A673 (cell line): ENCODE data around the gene NLRC5. TPM values are rescaled to one million over a fixed set of nuclear protein-coding genes. Genes with fewer than 3 reads are reported as not detected.

ENCODE experiments used
- BruUV-seq: library from RNA; stranded (reverse); fragments of 400-500 nt; replicated peaks from 2 replicates; lab custom pipeline; 2021; lab: Mats Ljungman, UMichigan
- CTCF ChIA-PET: fragments of 300-600 bp; sonication (Branson Sonifier 250); formaldehyde crosslinking; loops from one replicate; lab custom pipeline; 2022; ENCODE audit warnings: antibody characterized with exemption; lab: Charles Lee
- POLR2A ChIA-PET: fragments of 300-600 bp; sonication (Branson Sonifier 250); formaldehyde crosslinking; loops from one replicate; lab custom pipeline; 2022; ENCODE audit warnings: antibody characterized with exemption; ENCODE audit not compliant: low non-redundant PET; lab: Charles Lee
- DNase-seq: peaks from one replicate; pipeline ENCODE4 v3.0.0-alpha.2; 2015; ENCODE audit warnings: low spot score
- H3K27ac ChIP-seq: fragments of 200-600 bp; sonication (generic); 2 replicates; pipeline ENCODE4 v1.5.1; 2016; ENCODE audit warnings: mixed run types, low read depth, mild to moderate bottlenecking, mixed read lengths, antibody characterized with exemption, low read length; ENCODE audit not compliant: poor library complexity, severe bottlenecking
- H3K27me3 ChIP-seq: fragments of 200-600 bp; sonication (generic); replicated peaks from 2 replicates; pipeline ENCODE4 v1.6.1; 2017; ENCODE audit warnings: mixed run types, low read depth, mild to moderate bottlenecking, mixed read lengths, antibody characterized with exemption, low read length; ENCODE audit not compliant: insufficient read depth, poor library complexity
- H3K36me3 ChIP-seq: fragments of 200-600 bp; sonication (generic); 2 replicates; pipeline ENCODE4 v1.6.1; 2016; ENCODE audit warnings: mixed run types, mild to moderate bottlenecking, mixed read lengths, antibody characterized with exemption, low read length; ENCODE audit not compliant: insufficient read depth, poor library complexity, severe bottlenecking
- H3K4me1 ChIP-seq: fragments of 200-600 bp; sonication (generic); 2 replicates; pipeline ENCODE4 v1.6.1; 2017; ENCODE audit warnings: mixed run types, mild to moderate bottlenecking, mixed read lengths, antibody characterized with exemption, low read length; ENCODE audit not compliant: insufficient read depth, poor library complexity, severe bottlenecking
- H3K4me3 ChIP-seq: fragments of 200-600 bp; sonication (generic); 2 replicates; pipeline ENCODE4 v1.5.1; 2016; ENCODE audit warnings: low read depth, mixed run types, mild to moderate bottlenecking, mixed read lengths, low read length; ENCODE audit not compliant: poor library complexity, severe bottlenecking
- H3K9me3 ChIP-seq: fragments of 200-600 bp; sonication (generic); 2 replicates; pipeline ENCODE4 v1.6.1; 2016; ENCODE audit warnings: mixed run types, low read depth, mild to moderate bottlenecking, mixed read lengths, antibody characterized with exemption, low read length; ENCODE audit not compliant: poor library complexity, severe bottlenecking
- CTCF ChIP-seq: fragments of 300-800, 200-600 bp; sonication (generic); conservative IDR thresholded peaks from 2 replicates; pipeline ENCODE4 v1.5.1; 2017; ENCODE audit warnings: low read depth, mild to moderate bottlenecking, antibody characterized with exemption, low read length, moderate library complexity, mixed read lengths
- EZH2 ChIP-seq: fragments of 200-600 bp; sonication (generic); IDR thresholded peaks from 2 replicates; pipeline ENCODE4 v1.6.1; 2017; ENCODE audit warnings: borderline replicate concordance, low read depth, mild to moderate bottlenecking, mixed read lengths, antibody characterized with exemption, low read length; ENCODE audit not compliant: poor library complexity, severe bottlenecking
- intact Hi-C: fragments of 100-400 bp; cut with micrococcal nuclease; formaldehyde crosslinking; loops from one replicate; pipeline ENCODE4 v1.10.0; 2022; ENCODE audit not compliant: unreplicated experiment
- total RNA-seq: library from RNA; stranded (reverse); gene quantifications from 2 replicates; pipeline ENCODE4 v1.2.3, GENCODE V29; 2021

The NLRC5 gene
- total RNA-seq, 1 experiment from 2014 or later, result 13.1 TPM

DNA sequence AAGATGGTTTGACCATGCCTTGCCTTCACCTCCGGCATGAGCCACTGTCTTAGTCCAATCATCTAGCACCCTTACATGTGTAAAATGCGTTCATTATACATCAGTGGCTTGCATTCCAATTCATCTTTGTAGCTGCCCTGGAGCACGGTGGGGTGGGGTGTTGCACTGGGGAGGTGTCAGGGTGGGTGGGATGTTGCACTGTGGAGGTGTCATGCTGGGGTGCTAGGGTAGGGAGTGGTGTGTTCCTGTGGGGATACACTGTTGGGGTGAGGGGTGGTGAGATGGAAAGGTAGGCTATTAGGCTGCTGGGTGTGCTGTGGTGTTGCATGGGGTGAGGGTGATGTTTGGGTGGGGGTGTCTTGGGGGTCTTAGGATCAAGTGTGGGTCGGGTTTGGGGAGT is 47.0 kb downstream of the NLRC5 start:
- no peak for DNase-seq
- ChIA-PET POLR2A (no interaction called here), CTCF (no interaction called here)
- BruUV-seq, result no TSS peak
- H3K4me3 ChIP-seq, result no peak overlapping the region
- no peaks in the 10 kb centered on the region for H3K27me3 ChIP-seq
- no peak overlapping the region for H3K27ac ChIP-seq
- TF ChIP-seq CTCF, result no peak
- TF ChIP-seq EZH2, result no peak
- no peaks in the 10 kb centered on the region for H3K4me1 ChIP-seq
- intact Hi-C loops, result no loop called here
- no peaks in the 10 kb centered on the region for H3K36me3 ChIP-seq
- no peaks in the 10 kb centered on the region for H3K9me3 ChIP-seq

GRCh38 chr16:57036945-57037344 is 47.6 kb downstream of the NLRC5 start:
- CTCF ChIA-PET, result interaction anchor here (0.6 kb wide), 1 partner anchor 56 kb away, joined by 5 read pairs; no protein-coding TSS in a partner anchor
- BruUV-seq, result no TSS peak
- intact Hi-C loops, result no loop called here
- H3K27me3 ChIP-seq, result no peaks in the 10 kb centered on the region
- H3K4me3 ChIP-seq, result no peak overlapping the region
- H3K27ac ChIP-seq, result no peak overlapping the region
- DNase-seq, result no peak
- no peaks in the 10 kb centered on the region for H3K9me3 ChIP-seq
- no peak for TF ChIP-seq EZH2
- no peak for TF ChIP-seq CTCF
- POLR2A ChIA-PET, result no interaction called here
- H3K36me3 ChIP-seq, result no peaks in the 10 kb centered on the region
- no peaks in the 10 kb centered on the region for H3K4me1 ChIP-seq

- ChIA-PET CTCF (no interaction called here), POLR2A (no interaction called here)
- no peak for DNase-seq
- BruUV-seq, result no TSS peak
- H3K27ac ChIP-seq, result no peak overlapping the region
- no peaks in the 10 kb centered on the region for H3K9me3 ChIP-seq
- no peaks in the 10 kb centered on the region for H3K27me3 ChIP-seq
- no peaks in the 10 kb centered on the region for H3K4me1 ChIP-seq
- intact Hi-C loops, result no loop called here
- H3K36me3 ChIP-seq, result no peaks in the 10 kb centered on the region
- TF ChIP-seq CTCF (no peak), EZH2 (no peak)
- no peak overlapping the region for H3K4me3 ChIP-seq
Measured at GRCh38 chr16:57038166-57038565, 48.8 kb downstream of the NLRC5 start.
